ENCODE measurements around the gene DNASE1L1. TPM values are rescaled to one million over a fixed set of nuclear protein-coding genes. Genes with fewer than 3 reads are reported as not detected.

Gene DNASE1L1
- polyA plus RNA-seq, 4 donors = 17.0 to 27.4 (median 21.7) TPM

- Histone ChIP-seq H3K36me3 (ENCODE audit: control insufficient read depth in 3 of 3, insufficient read depth in 2 of 3, low read depth in 1 of 3, low read length in 3 of 3) (peaks cover 0 to 72% (median 10%) of the 10 kb centered on the region in 3 donors), H3K27ac (ENCODE audit: low read depth in 1 of 3, low read length in 2 of 3) (no peak overlapping the region), H3K4me1 (ENCODE audit: control insufficient read depth in 3 of 3, insufficient read depth in 2 of 3, low read depth in 1 of 3, low read length in 2 of 3) (no peaks in the 10 kb centered on the region), H3K27me3 (ENCODE audit: control insufficient read depth in 3 of 3, insufficient read depth in 3 of 3, low read length in 3 of 3) (no peaks in the 10 kb centered on the region), H3K9me3 (ENCODE audit: control insufficient read depth in 2 of 2, insufficient read depth in 1 of 2, low read depth in 1 of 2, low read length in 1 of 2) (no peaks in the 10 kb centered on the region), H3K4me3 (ENCODE audit: low read depth in 1 of 3, low read length in 3 of 3) (no peak overlapping the region)
- DNase-seq (no peak), FAIRE-seq (no peak)
- 91 to 97% (median 94%) methylated on average over 34 to 41 of the region's 41 CpGs for WGBS, 3 donors
These were observed 49.5 kb downstream of the DNASE1L1 start for GRCh38 chrX:154359362-154360154.

- no peak for DNase-seq
- H3K36me3 ChIP-seq (ENCODE audit: control insufficient read depth in 3 of 3, insufficient read depth in 2 of 3, low read depth in 1 of 3, low read length in 3 of 3) = peaks cover 0 to 73% (median 10%) of the 10 kb centered on the region in 3 donors
These were observed 50.2 kb downstream of the DNASE1L1 start for GRCh38 chrX:154358829-154359228.

GRCh38 chrX:154358011-154358410 is 51.0 kb downstream of the DNASE1L1 start:
- no peak overlapping the region for H3K27ac ChIP-seq (ENCODE audit: low read depth in 1 of 3, low read length in 2 of 3)
- no peak overlapping the region for H3K4me3 ChIP-seq (ENCODE audit: low read depth in 1 of 3, low read length in 3 of 3)
- H3K9me3 ChIP-seq (ENCODE audit: control insufficient read depth in 2 of 2, insufficient read depth in 1 of 2, low read depth in 1 of 2, low read length in 1 of 2) = no peaks in the 10 kb centered on the region
- H3K36me3 ChIP-seq (ENCODE audit: control insufficient read depth in 3 of 3, insufficient read depth in 2 of 3, low read depth in 1 of 3, low read length in 3 of 3) = peaks cover 0 to 77% (median 10%) of the 10 kb centered on the region in 3 donors
- no peaks in the 10 kb centered on the region for H3K4me1 ChIP-seq (ENCODE audit: control insufficient read depth in 3 of 3, insufficient read depth in 2 of 3, low read depth in 1 of 3, low read length in 2 of 3)
- FAIRE-seq (no peak), DNase-seq (no peak)
- no peaks in the 10 kb centered on the region for H3K27me3 ChIP-seq (ENCODE audit: control insufficient read depth in 3 of 3, insufficient read depth in 3 of 3, low read length in 3 of 3)
- 88 to 94% (median 94%) methylated on average over 9 to 11 of the region's 11 CpGs for WGBS, 3 donors

More at GRCh38 chrX:154358829-154359228, 50.2 kb downstream of the DNASE1L1 start:
- Histone ChIP-seq H3K4me3 (ENCODE audit: low read depth in 1 of 3, low read length in 3 of 3) (no peak overlapping the region), H3K4me1 (ENCODE audit: control insufficient read depth in 3 of 3, insufficient read depth in 2 of 3, low read depth in 1 of 3, low read length in 2 of 3) (no peaks in the 10 kb centered on the region), H3K27ac (ENCODE audit: low read depth in 1 of 3, low read length in 2 of 3) (no peak overlapping the region), H3K27me3 (ENCODE audit: control insufficient read depth in 3 of 3, insufficient read depth in 3 of 3, low read length in 3 of 3) (no peaks in the 10 kb centered on the region), H3K9me3 (ENCODE audit: control insufficient read depth in 2 of 2, insufficient read depth in 1 of 2, low read depth in 1 of 2, low read length in 1 of 2) (no peaks in the 10 kb centered on the region)
- WGBS, 3 donors = 56 to 78% (median 64%) methylated on average over 6 of the region's 6 CpGs
- FAIRE-seq = no peak

- Histone ChIP-seq H3K9me3 (ENCODE audit: control insufficient read depth in 2 of 2, insufficient read depth in 1 of 2, low read depth in 1 of 2, low read length in 1 of 2) (no peaks in the 10 kb centered on the region), H3K4me3 (ENCODE audit: low read depth in 1 of 3, low read length in 3 of 3) (no peak overlapping the region), H3K27me3 (ENCODE audit: control insufficient read depth in 3 of 3, insufficient read depth in 3 of 3, low read length in 3 of 3) (no peaks in the 10 kb centered on the region), H3K36me3 (ENCODE audit: control insufficient read depth in 3 of 3, insufficient read depth in 2 of 3, low read depth in 1 of 3, low read length in 3 of 3) (peaks cover 0 to 79% (median 7%) of the 10 kb centered on the region in 3 donors), H3K27ac (ENCODE audit: low read depth in 1 of 3, low read length in 2 of 3) (no peak overlapping the region), H3K4me1 (ENCODE audit: control insufficient read depth in 3 of 3, insufficient read depth in 2 of 3, low read depth in 1 of 3, low read length in 2 of 3) (no peaks in the 10 kb centered on the region)
- FAIRE-seq (no peak), DNase-seq (no peak)
- WGBS, 3 donors = 88 to 93% (median 89%) methylated on average over 22 to 27 of the region's 27 CpGs
These were observed 51.8 kb downstream of the DNASE1L1 start for GRCh38 chrX:154357205-154357604.

GRCh38 chrX:154356596-154356995 is 52.5 kb downstream of the DNASE1L1 start:
- Histone ChIP-seq H3K27me3 (ENCODE audit: control insufficient read depth in 3 of 3, insufficient read depth in 3 of 3, low read length in 3 of 3) (no peaks in the 10 kb centered on the region), H3K4me1 (ENCODE audit: control insufficient read depth in 3 of 3, insufficient read depth in 2 of 3, low read depth in 1 of 3, low read length in 2 of 3) (no peaks in the 10 kb centered on the region), H3K4me3 (ENCODE audit: low read depth in 1 of 3, low read length in 3 of 3) (no peak overlapping the region), H3K27ac (ENCODE audit: low read depth in 1 of 3, low read length in 2 of 3) (no peak overlapping the region), H3K9me3 (ENCODE audit: control insufficient read depth in 2 of 2, insufficient read depth in 1 of 2, low read depth in 1 of 2, low read length in 1 of 2) (no peaks in the 10 kb centered on the region), H3K36me3 (ENCODE audit: control insufficient read depth in 3 of 3, insufficient read depth in 2 of 3, low read depth in 1 of 3, low read length in 3 of 3) (peaks cover 0 to 79% (median 7%) of the 10 kb centered on the region in 3 donors)
- DNase-seq (no peak), FAIRE-seq (no peak)
- WGBS, 3 donors = 85 to 87% methylated on average over 12 to 13 of the region's 13 CpGs; no CpG with 5 or more reads in 1 of the 3 donors

- WGBS, 3 donors = 76 to 91% (median 85%) methylated on average over 4 to 12 of the region's 12 CpGs
- H3K4me1 ChIP-seq (ENCODE audit: control insufficient read depth in 3 of 3, insufficient read depth in 2 of 3, low read depth in 1 of 3, low read length in 2 of 3) = no peaks in the 10 kb centered on the region
- no peaks in the 10 kb centered on the region for H3K27me3 ChIP-seq (ENCODE audit: control insufficient read depth in 3 of 3, insufficient read depth in 3 of 3, low read length in 3 of 3)
- H3K9me3 ChIP-seq (ENCODE audit: control insufficient read depth in 2 of 2, insufficient read depth in 1 of 2, low read depth in 1 of 2, low read length in 1 of 2) = no peaks in the 10 kb centered on the region
- H3K36me3 ChIP-seq (ENCODE audit: control insufficient read depth in 3 of 3, insufficient read depth in 2 of 3, low read depth in 1 of 3, low read length in 3 of 3) = peaks cover 0 to 82% (median 7%) of the 10 kb centered on the region in 3 donors
- FAIRE-seq (no peak), DNase-seq (no peak)
- no peak overlapping the region for H3K4me3 ChIP-seq (ENCODE audit: low read depth in 1 of 3, low read length in 3 of 3)
- H3K27ac ChIP-seq (ENCODE audit: low read depth in 1 of 3, low read length in 2 of 3) = no peak overlapping the region
These were observed 53.3 kb downstream of the DNASE1L1 start for GRCh38 chrX:154355776-154356140.

GRCh38 chrX:154355094-154355775 is 53.8 kb downstream of the DNASE1L1 start:
- WGBS, 3 donors = 82 to 86% (median 85%) methylated on average over 29 to 30 of the region's 30 CpGs
- H3K9me3 ChIP-seq (ENCODE audit: control insufficient read depth in 2 of 2, insufficient read depth in 1 of 2, low read depth in 1 of 2, low read length in 1 of 2) = no peaks in the 10 kb centered on the region
- H3K4me3 ChIP-seq (ENCODE audit: low read depth in 1 of 3, low read length in 3 of 3) = no peak overlapping the region
- no peaks in the 10 kb centered on the region for H3K4me1 ChIP-seq (ENCODE audit: control insufficient read depth in 3 of 3, insufficient read depth in 2 of 3, low read depth in 1 of 3, low read length in 2 of 3)
- H3K27ac ChIP-seq (ENCODE audit: low read depth in 1 of 3, low read length in 2 of 3) = no peak overlapping the region
- DNase-seq (no peak), FAIRE-seq (no peak)
- H3K27me3 ChIP-seq (ENCODE audit: control insufficient read depth in 3 of 3, insufficient read depth in 3 of 3, low read length in 3 of 3) = no peaks in the 10 kb centered on the region
- peaks cover 0 to 84% (median 7%) of the 10 kb centered on the region in 3 donors for H3K36me3 ChIP-seq (ENCODE audit: control insufficient read depth in 3 of 3, insufficient read depth in 2 of 3, low read depth in 1 of 3, low read length in 3 of 3)

GRCh38 chrX:154354516-154354915 is 54.5 kb downstream of the DNASE1L1 start:
- WGBS, 3 donors = 74 to 91% (median 90%) methylated on average over 11 to 13 of the region's 13 CpGs
- Histone ChIP-seq H3K4me1 (ENCODE audit: control insufficient read depth in 3 of 3, insufficient read depth in 2 of 3, low read depth in 1 of 3, low read length in 2 of 3) (no peaks in the 10 kb centered on the region), H3K27ac (ENCODE audit: low read depth in 1 of 3, low read length in 2 of 3) (no peak overlapping the region), H3K9me3 (ENCODE audit: control insufficient read depth in 2 of 2, insufficient read depth in 1 of 2, low read depth in 1 of 2, low read length in 1 of 2) (no peaks in the 10 kb centered on the region), H3K36me3 (ENCODE audit: control insufficient read depth in 3 of 3, insufficient read depth in 2 of 3, low read depth in 1 of 3, low read length in 3 of 3) (peaks cover 0 to 85% (median 9%) of the 10 kb centered on the region in 3 donors), H3K4me3 (ENCODE audit: low read depth in 1 of 3, low read length in 3 of 3) (no peak overlapping the region), H3K27me3 (ENCODE audit: control insufficient read depth in 3 of 3, insufficient read depth in 3 of 3, low read length in 3 of 3) (no peaks in the 10 kb centered on the region)
- no peak for FAIRE-seq
- no peak for DNase-seq

Measured in small intestine (tissue), 7 donors.